OCI-LY7 (cell line): Measurements from ENCODE around the gene SPTLC2. TPM values are rescaled to one million over a fixed set of nuclear protein-coding genes. Genes with fewer than 3 reads are reported as not detected.
"Not testable (repeated sequence)": the region's sequence is repeated elsewhere in the genome, so short reads cannot be mapped to it uniquely, and the experiment has no call there.

Source experiments
- BruUV-seq: library from RNA; stranded (reverse); fragments of 400-500 nt; replicated peaks from 2 replicates; lab custom pipeline; 2021; lab: Mats Ljungman, UMichigan
- CTCF ChIA-PET: fragments of 300-600 bp; sonication (Branson Sonifier 250); formaldehyde crosslinking; loops from one replicate; lab custom pipeline; 2022; ENCODE audit warnings: antibody characterized with exemption; ENCODE audit not compliant: unreplicated experiment; lab: Charles Lee
- POLR2A ChIA-PET: fragments of 300-600 bp; sonication (Branson Sonifier 250); formaldehyde crosslinking; loops from one replicate; lab custom pipeline; 2022; ENCODE audit warnings: antibody characterized with exemption; lab: Charles Lee
- DNase-seq: peaks from one replicate; pipeline ENCODE4 v3.0.0-alpha.2; 2015; ENCODE audit warnings: low spot score
- H2AFZ ChIP-seq: fragments of 200-600 bp; sonication (generic), shearing (Covaris generic); 2 replicates; pipeline ENCODE4 v1.6.1; 2014; ENCODE audit warnings: mild to moderate bottlenecking, antibody characterized with exemption, low read length, moderate library complexity
- H3K27ac ChIP-seq: fragments of 200-600 bp; sonication (generic); 2 replicates; pipeline ENCODE4 v1.5.1; 2014; ENCODE audit warnings: mixed run types, low read depth, mild to moderate bottlenecking, moderate library complexity, low read length, inconsistent platforms; ENCODE audit not compliant: poor library complexity, severe bottlenecking
- H3K36me3 ChIP-seq: fragments of 200-600 bp; sonication (generic); 2 replicates; pipeline ENCODE4 v1.6.1; 2014; ENCODE audit warnings: mild to moderate bottlenecking, antibody characterized with exemption, low read length, moderate library complexity, mixed read lengths; ENCODE audit not compliant: insufficient read depth
- H3K4me1 ChIP-seq: fragments of 200-600 bp; sonication (generic); 2 replicates; pipeline ENCODE4 v1.5.1; 2014; ENCODE audit warnings: mild to moderate bottlenecking, low read length; ENCODE audit not compliant: insufficient read depth, poor library complexity, severe bottlenecking
- H3K4me2 ChIP-seq: fragments of 200-600 bp; sonication (generic); 2 replicates; pipeline ENCODE4 v1.6.1; 2014; ENCODE audit warnings: mild to moderate bottlenecking, low read length
- H3K4me3 ChIP-seq: fragments of 200-600 bp; sonication (generic); 2 replicates; pipeline ENCODE4 v1.5.1; 2014; ENCODE audit warnings: mild to moderate bottlenecking, low read depth, low read length; ENCODE audit not compliant: poor library complexity, severe bottlenecking
- H3K79me2 ChIP-seq: fragments of 200-600 bp; sonication (generic); 2 replicates; pipeline ENCODE4 v1.6.1; 2016; ENCODE audit warnings: low read depth, mild to moderate bottlenecking, low read length, moderate library complexity, mixed read lengths; ENCODE audit not compliant: insufficient read depth
- H3K9me2 ChIP-seq: fragments of 200-600 bp; sonication (generic); 2 replicates; pipeline ENCODE4 v1.6.1; 2016; ENCODE audit warnings: mild to moderate bottlenecking, low read length, mixed read lengths; ENCODE audit not compliant: insufficient read depth
- H3K9me3 ChIP-seq: fragments of 200-600 bp; sonication (generic); 2 replicates; pipeline ENCODE4 v1.6.1; 2014; ENCODE audit warnings: mild to moderate bottlenecking, mixed run types, low read length, mixed read lengths
- H4K20me1 ChIP-seq: fragments of 200-600 bp; sonication (generic); 2 replicates; pipeline ENCODE4 v1.6.1; 2014; ENCODE audit warnings: mild to moderate bottlenecking, antibody characterized with exemption, low read length, moderate library complexity, mixed read lengths; ENCODE audit not compliant: insufficient read depth
- EZH2phosphoT487 ChIP-seq: fragments of 200-600 bp; sonication (generic); IDR thresholded peaks from 2 replicates; pipeline ENCODE4 v1.6.1; 2018; ENCODE audit warnings: low read depth, borderline replicate concordance, mild to moderate bottlenecking, mixed run types, antibody characterized with exemption, low read length, moderate library complexity, mixed read lengths
- intact Hi-C: fragments of 100-400 bp; cut with micrococcal nuclease; formaldehyde crosslinking; loops from one replicate; pipeline ENCODE4 v1.10.0; 2022; ENCODE audit not compliant: unreplicated experiment
- total RNA-seq, 2 experiments: library from RNA; depleted of rRNA in 1 of 2; stranded (reverse); fragments of >200 nt in 1 of 2; shearing (Covaris generic) in 1 of 2; gene quantifications; 2 replicates each; pipeline ENCODE4 v1.2.3, GENCODE V29; 2014 to 2022
- TF ChIP-seq, protein P1 (sequence below): fragments of 200-600 bp; sonication (generic); conservative IDR thresholded peaks from 2 replicates; pipeline ENCODE4 v1.5.1; 2014; ENCODE audit warnings: mild to moderate bottlenecking, antibody characterized with exemption, low read length, moderate library complexity, mixed read lengths

Gene SPTLC2
- total RNA-seq, 2 experiments from 2014 or later, result 14.7 to 45.1 TPM

DNA sequence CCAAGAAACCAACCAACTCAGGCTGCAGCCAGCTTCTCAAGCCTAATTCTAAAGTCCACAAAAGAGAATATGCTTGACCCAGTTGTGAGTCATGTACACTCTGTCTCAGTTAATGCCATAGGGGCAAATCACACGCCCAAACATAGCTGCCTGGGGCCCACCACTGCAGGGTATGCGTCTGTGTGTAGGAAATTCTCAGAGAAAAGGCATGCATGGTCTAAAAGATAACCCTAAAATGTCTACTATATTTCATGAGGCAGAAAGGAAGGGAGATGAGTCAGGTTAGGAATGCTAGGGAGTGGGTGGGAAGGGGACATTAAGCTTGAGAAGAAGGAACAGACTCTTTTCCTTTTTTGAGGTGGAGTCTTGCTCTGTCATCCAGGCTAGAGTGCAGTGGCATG lies 22.3 kb upstream of the SPTLC2 start:
- Histone ChIP-seq H4K20me1 (no peaks in the 10 kb centered on the region), H3K36me3 (no peaks in the 10 kb centered on the region), H3K4me1 (peaks cover 13% of the 10 kb centered on the region), H2AFZ (no peak overlapping the region), H3K4me2 (no peak overlapping the region), H3K9me3 (no peaks in the 10 kb centered on the region; the same call in 1 of the 2 replicates), H3K79me2 (no peaks in the 10 kb centered on the region), H3K27ac (no peak overlapping the region), H3K4me3 (no peak overlapping the region), H3K9me2 (no peaks in the 10 kb centered on the region)
- ChIA-PET CTCF (no interaction called here), POLR2A (interaction anchor here (0.6 to 0.7 kb wide), 2 partner anchors 21 to 29 kb away, joined by 3 read pairs; no protein-coding TSS in a partner anchor)
- intact Hi-C loops, result no loop called here
- no TSS peak for BruUV-seq
- no peak for DNase-seq
- TF ChIP-seq, protein P1, sequence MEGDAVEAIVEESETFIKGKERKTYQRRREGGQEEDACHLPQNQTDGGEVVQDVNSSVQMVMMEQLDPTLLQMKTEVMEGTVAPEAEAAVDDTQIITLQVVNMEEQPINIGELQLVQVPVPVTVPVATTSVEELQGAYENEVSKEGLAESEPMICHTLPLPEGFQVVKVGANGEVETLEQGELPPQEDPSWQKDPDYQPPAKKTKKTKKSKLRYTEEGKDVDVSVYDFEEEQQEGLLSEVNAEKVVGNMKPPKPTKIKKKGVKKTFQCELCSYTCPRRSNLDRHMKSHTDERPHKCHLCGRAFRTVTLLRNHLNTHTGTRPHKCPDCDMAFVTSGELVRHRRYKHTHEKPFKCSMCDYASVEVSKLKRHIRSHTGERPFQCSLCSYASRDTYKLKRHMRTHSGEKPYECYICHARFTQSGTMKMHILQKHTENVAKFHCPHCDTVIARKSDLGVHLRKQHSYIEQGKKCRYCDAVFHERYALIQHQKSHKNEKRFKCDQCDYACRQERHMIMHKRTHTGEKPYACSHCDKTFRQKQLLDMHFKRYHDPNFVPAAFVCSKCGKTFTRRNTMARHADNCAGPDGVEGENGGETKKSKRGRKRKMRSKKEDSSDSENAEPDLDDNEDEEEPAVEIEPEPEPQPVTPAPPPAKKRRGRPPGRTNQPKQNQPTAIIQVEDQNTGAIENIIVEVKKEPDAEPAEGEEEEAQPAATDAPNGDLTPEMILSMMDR, result no peak
- TF ChIP-seq EZH2phosphoT487, result no peak

- H3K27ac ChIP-seq, H3K36me3 ChIP-seq, H3K79me2 ChIP-seq, intact Hi-C loops, CTCF ChIA-PET, BruUV-seq, H4K20me1 ChIP-seq, DNase-seq, H3K9me2 ChIP-seq, POLR2A ChIA-PET, H3K4me3 ChIP-seq, H3K4me2 ChIP-seq, H3K4me1 ChIP-seq, H2AFZ ChIP-seq: not testable (repeated sequence)
- H3K9me3 ChIP-seq, result peaks cover 21% of the 10 kb centered on the region; the same call in 1 of the 2 replicates
Observed at GRCh38 chr14:77635869-77636268, 19.4 kb upstream of the SPTLC2 start.

DNA sequence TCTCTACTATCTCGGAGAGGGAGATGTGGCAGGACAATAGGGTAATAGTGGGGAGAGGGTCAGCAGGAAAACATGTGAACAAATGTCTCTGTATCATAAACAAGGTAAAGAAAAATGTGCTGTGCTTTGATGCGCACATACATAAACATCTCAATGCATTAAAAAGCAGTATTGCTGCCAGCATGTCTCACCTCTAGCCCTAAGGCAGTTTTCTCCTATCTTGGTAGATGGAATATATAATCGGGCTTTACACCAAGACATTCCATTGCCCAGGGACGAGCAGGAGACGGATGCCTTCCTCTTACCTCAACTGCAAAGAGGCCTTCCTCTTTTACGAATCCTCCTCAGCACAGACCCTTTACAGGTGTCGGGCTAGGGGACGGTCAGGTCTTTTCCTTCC lies 19.0 kb upstream of the SPTLC2 start:
- peaks cover 21% of the 10 kb centered on the region; the same call in 1 of the 2 replicates for H3K9me3 ChIP-seq
- H3K79me2 ChIP-seq, H4K20me1 ChIP-seq, BruUV-seq, H3K36me3 ChIP-seq, CTCF ChIA-PET, intact Hi-C loops, H3K4me1 ChIP-seq, DNase-seq, H2AFZ ChIP-seq, H3K4me2 ChIP-seq, POLR2A ChIA-PET, H3K4me3 ChIP-seq, H3K27ac ChIP-seq, H3K9me2 ChIP-seq: not testable (repeated sequence)

- Histone ChIP-seq H3K27ac (no peak overlapping the region), H3K36me3 (no peaks in the 10 kb centered on the region), H4K20me1 (no peaks in the 10 kb centered on the region), H3K9me2 (no peaks in the 10 kb centered on the region), H3K9me3 (peaks cover 29% of the 10 kb centered on the region; the same call in 1 of the 2 replicates), H3K4me2 (no peak overlapping the region), H2AFZ (no peak overlapping the region), H3K4me1 (no peaks in the 10 kb centered on the region), H3K4me3 (no peak overlapping the region), H3K79me2 (no peaks in the 10 kb centered on the region)
- intact Hi-C loops, result no loop called here
- no TSS peak for BruUV-seq
- TF ChIP-seq, protein P1, result no peak
- ChIA-PET POLR2A (no interaction called here), CTCF (no interaction called here)
- DNase-seq, result no peak
Observed at GRCh38 chr14:77630111-77630510, 13.7 kb upstream of the SPTLC2 start.
